Brain microvascular endothelial cell (primary cell): ENCODE results near the gene SMIM7.

Experiments
- DNase-seq: peaks from one replicate; pipeline ENCODE4 v3.0.0-alpha.2; 2020
- H3K27ac ChIP-seq: fragments of 250-450 bp; sonication (Bioruptor Pico); 2 replicates; pipeline ENCODE4 v1.5.1; 2020; ENCODE audit warnings: mild to moderate bottlenecking, moderate library complexity
- H3K27me3 ChIP-seq: fragments of 250-450 bp; sonication (Bioruptor Pico); replicated peaks from 2 replicates; pipeline ENCODE4 v1.5.1; 2020; ENCODE audit warnings: mild to moderate bottlenecking
- H3K36me3 ChIP-seq: fragments of 250-450 bp; sonication (Bioruptor Pico); replicated peaks from 2 replicates; pipeline ENCODE4 v1.5.1; 2020; ENCODE audit warnings: mild to moderate bottlenecking
- H3K4me3 ChIP-seq: 2 replicates; pipeline ENCODE4 v1.5.1; 2011; ENCODE audit warnings: low read depth, mild to moderate bottlenecking, control low read depth, low read length, moderate library complexity
- in situ Hi-C: cut with HindIII; loops from 2 replicates; pipeline ENCODE4 v1.10.0; 2017; ENCODE audit warnings: low sequenced_read_pairs, low pct_ligation_motif_present
- TF ChIP-seq, protein P1 (sequence below): IDR thresholded peaks from 2 replicates; pipeline ENCODE4 v1.5.1; 2011; ENCODE audit warnings: low read depth, mild to moderate bottlenecking, moderate library complexity, low read length, control low read depth, inconsistent platforms; ENCODE audit errors: missing control alignments

Gene SMIM7

DNA sequence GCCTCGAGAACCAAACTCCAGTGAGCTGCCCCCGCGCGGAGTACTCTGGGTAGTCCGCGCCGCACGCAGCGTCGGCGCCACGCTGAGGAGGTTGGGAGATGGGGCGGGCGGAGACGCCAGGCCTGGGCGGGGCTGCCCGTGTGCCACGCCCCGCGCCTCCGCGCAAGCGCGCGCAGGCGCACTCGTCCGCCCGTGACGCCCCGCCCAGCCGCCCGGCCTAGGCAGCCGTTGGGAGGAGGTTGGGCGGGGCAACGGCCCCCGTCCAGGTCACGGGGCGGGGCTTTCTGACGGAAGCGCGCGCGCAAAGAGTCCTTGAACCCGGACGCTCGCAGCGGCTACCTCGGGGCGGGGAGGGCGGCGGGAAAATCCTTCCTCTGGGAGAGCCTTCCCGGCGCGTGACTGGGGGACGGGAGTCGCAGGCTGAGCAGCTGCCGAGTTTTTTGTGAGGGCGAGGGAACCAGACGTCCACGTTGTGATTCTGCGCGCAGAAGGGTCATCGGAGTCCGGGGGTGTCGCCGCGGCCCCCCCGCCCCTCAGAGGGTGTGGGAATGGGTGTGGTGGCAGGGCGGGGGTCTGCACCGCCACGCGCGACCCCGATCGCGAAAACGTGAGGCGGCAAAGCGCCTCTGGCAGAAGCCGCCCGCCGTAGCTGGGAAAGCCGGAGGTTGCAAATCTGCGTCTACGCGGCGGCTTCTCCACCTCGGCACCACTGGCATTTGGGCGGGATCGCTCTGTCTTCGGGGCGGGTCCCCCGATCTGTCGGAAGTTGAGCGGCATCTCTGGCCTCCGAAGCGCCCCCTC, 31.6 kb downstream of the SMIM7 start, which contains the start of gene MED26:
Gene MED26 (minus strand): TSS at position 22 of the 801 bp plus-strand sequence. CDS start 261 bp downstream, outside the sequence.
- Histone ChIP-seq H3K27ac (peak within 1 kb of the TSS; percentile 80), H3K27me3 (no peaks in the 10 kb centered on the region), H3K36me3 (peaks cover 17% of the 10 kb centered on the region), H3K4me3 (peak within 1 kb of the TSS; percentile 90)
- in situ Hi-C loops = no loop called here
- peak; percentile 83 for DNase-seq
- TF ChIP-seq, protein P1, sequence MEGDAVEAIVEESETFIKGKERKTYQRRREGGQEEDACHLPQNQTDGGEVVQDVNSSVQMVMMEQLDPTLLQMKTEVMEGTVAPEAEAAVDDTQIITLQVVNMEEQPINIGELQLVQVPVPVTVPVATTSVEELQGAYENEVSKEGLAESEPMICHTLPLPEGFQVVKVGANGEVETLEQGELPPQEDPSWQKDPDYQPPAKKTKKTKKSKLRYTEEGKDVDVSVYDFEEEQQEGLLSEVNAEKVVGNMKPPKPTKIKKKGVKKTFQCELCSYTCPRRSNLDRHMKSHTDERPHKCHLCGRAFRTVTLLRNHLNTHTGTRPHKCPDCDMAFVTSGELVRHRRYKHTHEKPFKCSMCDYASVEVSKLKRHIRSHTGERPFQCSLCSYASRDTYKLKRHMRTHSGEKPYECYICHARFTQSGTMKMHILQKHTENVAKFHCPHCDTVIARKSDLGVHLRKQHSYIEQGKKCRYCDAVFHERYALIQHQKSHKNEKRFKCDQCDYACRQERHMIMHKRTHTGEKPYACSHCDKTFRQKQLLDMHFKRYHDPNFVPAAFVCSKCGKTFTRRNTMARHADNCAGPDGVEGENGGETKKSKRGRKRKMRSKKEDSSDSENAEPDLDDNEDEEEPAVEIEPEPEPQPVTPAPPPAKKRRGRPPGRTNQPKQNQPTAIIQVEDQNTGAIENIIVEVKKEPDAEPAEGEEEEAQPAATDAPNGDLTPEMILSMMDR = no peak

DNA sequence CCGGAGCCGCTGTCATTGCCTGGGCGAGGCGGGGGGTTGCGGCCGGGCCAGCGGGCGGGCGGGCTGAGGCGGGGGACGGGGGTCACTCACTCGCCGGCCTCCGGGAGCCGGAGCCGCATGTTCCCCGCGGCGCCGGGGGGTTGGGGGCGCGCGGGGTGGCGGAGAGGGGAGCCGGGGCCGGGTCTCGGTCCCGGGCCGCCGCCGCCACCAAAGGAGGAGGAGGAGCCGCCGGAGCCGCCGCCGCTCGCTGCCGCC, 32.1 kb downstream of the SMIM7 start:
- DNase-seq = no peak
- Histone ChIP-seq H3K27me3 (no peaks in the 10 kb centered on the region), H3K4me3 (peak overlapping the region; percentile 90), H3K36me3 (peaks cover 14% of the 10 kb centered on the region), H3K27ac (peak overlapping the region; percentile 56)
- in situ Hi-C loops = no loop called here
- TF ChIP-seq, protein P1 = no peak

DNA sequence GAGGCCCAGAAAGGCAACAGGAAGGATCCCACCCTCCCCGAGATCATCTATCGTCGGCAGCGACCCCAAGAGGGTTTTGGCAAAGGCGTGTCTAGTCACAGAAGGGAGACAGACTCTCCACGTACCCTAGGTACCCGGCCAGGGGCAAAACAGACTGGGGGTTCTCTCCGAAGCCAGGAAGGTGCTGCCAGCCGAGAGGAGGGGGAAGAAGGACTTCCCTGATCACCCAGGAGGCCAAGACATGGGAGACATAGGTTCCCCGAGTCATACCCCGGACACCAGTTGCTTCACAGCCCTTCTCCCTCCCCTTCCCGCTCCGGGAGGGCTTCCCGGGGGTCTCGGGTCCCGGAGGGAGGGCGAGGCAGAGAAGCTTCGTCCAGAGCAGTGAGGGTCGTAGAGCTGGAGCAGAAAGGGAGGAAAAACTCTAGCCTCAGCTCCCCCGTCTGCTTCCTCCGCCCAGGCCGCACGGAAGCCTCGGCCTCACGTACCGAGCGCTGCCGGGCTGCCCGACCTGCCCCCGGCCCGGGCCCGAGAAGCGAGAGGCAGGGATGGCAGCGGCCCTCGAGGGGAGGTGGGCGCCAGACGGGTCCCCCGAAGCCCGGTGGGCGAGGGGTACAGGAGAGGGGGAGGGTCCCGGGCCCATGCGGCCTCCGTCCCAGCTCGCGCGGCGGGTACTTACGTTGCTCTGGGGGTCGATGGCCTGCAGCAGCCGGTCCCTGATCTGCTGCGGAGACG, 32.6 kb downstream of the SMIM7 start:
- Histone ChIP-seq H3K27ac (peak overlapping the region; percentile 56), H3K36me3 (peaks cover 12% of the 10 kb centered on the region), H3K4me3 (peak overlapping the region; percentile 90), H3K27me3 (no peaks in the 10 kb centered on the region)
- in situ Hi-C loops = no loop called here
- DNase-seq = no peak
- TF ChIP-seq, protein P1 = no peak

DNA sequence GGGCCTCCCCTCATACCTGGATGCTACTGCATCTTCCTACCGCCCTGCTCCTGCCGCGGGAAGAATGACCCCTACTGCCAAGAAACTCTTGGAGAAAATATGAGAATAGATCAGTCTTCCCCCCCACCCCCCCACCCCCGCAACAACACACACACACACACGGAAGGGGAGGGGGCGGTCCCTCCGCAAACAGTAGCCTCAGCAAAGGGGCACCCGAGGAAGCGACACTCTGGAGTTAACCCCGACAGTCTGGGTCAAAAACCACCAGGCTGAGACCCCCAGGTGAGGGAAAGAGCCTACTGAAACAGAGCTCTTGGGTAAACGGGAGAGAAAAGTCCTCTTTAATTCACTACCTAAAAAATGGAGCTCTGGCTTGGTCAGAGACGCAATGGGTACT, 33.1 kb downstream of the SMIM7 start:
- in situ Hi-C loops = no loop called here
- TF ChIP-seq, protein P1 = no peak
- DNase-seq = no peak
- no peaks in the 10 kb centered on the region for H3K27me3 ChIP-seq
- H3K36me3 ChIP-seq = peaks cover 12% of the 10 kb centered on the region
- peak overlapping the region; percentile 56 for H3K27ac ChIP-seq
- H3K4me3 ChIP-seq = peak overlapping the region; percentile 90

DNA sequence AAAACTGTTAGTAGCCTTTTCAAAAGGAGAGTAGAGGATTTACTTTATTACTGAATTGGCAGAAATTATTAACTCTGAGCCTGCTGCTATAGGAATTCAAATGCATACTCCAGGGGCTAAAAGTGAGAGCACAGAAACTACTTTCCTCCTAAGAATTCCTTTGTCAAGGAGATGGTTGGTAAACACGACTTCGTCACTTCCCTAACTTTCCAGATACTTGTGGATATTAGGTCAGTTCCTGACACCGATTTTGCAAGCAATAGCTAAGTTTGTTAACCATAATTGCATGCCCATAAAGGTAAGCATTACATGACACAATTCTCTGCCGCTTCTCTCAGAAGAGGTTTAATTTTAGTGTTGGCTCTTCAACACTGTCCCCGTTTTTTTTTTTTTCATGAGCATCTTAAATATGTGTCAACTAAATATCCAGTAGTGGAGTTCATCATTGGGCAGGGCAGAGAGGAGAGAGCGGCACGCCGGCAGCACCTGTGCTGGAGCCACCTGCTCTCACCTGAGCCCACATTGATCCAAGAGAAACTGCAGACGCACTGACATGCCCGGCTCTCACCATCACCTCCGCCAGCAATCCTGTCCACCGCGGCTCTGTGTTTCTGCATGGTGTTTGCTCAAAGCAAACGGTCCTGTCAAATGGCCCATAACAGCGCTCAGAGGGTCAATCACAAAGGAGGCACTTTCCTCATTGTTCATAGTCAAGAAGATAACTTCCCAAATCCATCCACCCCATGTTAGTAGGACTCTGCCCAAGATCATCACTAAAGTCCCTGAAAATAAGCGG, 34.6 kb downstream of the SMIM7 start:
- H3K27ac ChIP-seq = no peak overlapping the region
- in situ Hi-C loops = no loop called here
- no peak for DNase-seq
- TF ChIP-seq, protein P1 = no peak
- peaks cover 3% of the 10 kb centered on the region for H3K36me3 ChIP-seq
- no peaks in the 10 kb centered on the region for H3K27me3 ChIP-seq
- H3K4me3 ChIP-seq = no peak overlapping the region
